ENCODE data around the gene CLDND2. TPM values are rescaled to one million over a fixed set of nuclear protein-coding genes. Genes with fewer than 3 reads are reported as not detected.

CLDND2 gene
- total and polyA plus RNA-seq, 4 donors, result 0.22 to 3.0 TPM; not detected in 2

DNA sequence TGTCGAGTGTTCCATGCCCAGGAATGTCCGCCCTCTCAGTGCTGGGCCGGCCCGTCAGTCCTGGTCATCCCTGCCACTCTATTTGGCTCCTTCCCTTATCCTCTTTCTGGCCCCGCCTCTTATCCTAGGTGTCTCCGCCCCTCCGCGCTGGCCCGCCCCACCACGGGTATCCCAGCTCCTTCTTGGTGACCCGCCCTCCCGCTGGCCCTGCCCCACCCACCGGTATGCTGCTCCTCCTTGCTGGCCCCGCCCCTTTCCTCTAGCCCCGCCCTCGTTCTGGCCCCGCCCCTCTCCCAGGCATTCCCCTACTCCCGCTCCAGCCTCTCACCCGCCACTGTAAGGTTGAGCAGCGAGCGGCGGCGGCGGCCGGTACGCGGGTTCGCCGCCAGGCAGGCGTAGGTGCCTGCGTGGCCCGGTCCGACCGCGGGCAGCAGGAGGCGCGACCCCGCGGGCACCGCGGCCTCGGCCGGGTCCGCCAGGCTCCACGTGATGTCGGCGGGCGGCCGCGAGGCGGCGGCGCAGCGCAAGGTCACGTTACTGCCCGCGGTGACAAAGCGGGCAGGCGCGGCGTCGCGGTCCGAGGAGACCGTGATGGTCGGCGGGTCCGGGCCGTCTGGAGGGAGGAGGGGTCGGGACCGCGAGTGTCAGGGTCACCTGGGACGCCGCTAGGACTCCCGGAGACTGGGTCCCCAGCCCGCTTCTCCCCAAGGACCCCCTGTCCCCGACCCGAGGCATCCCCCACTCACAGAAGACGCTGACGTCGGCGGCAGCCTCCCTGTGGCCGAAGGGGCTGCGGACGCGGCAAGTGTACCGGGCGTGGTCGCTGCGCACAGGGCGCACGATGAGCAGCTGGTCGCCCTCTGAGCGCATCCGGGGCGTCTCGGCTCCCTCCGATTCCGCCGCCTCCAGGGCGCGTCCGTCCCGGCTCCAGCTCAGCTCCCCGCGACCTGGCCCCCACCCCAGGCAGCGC, 28.8 kb downstream of the CLDND2 start:
- WGBS, result 4% methylated on average over 107 of the region's 107 CpGs
- no peak overlapping the region for H3K9ac ChIP-seq (ENCODE audit: low read depth in 1 of 2, low read length in 2 of 2)
- peaks cover 0 to 3% (median 0%) of the 10 kb centered on the region in 4 donors for H3K36me3 ChIP-seq (ENCODE audit: control insufficient read depth in 4 of 4, insufficient read depth in 3 of 4, low read depth in 1 of 4, low read length in 3 of 4)
- no peaks in the 10 kb centered on the region for H3K9me3 ChIP-seq (ENCODE audit: control insufficient read depth in 4 of 4, low read length in 3 of 4)
- TF ChIP-seq RXRA (IDR thresholded peaks at IDR 0.05) (peak in 1 of 2 donors; percentile 26), YY1 (IDR thresholded peaks at IDR 0.05) (peak; percentile 55), MAX (IDR thresholded peaks at IDR 0.05) (no peak), GABPA (IDR thresholded peaks at IDR 0.05 in 1 of 2, conservative IDR thresholded peaks at IDR 0.05 in 1 of 2) (no peak), REST (IDR thresholded peaks at IDR 0.05) (peak; percentile 65), SP1 (IDR thresholded peaks at IDR 0.05) (peak; percentile 69), FOXA2 (IDR thresholded peaks at IDR 0.05) (no peak), HNF4A (conservative IDR thresholded peaks at IDR 0.05) (peak in 1 of 2 donors; percentile 10), ZBTB33 (IDR thresholded peaks at IDR 0.05) (no peak), ATF3 (IDR thresholded peaks at IDR 0.05) (no peak), FOXA1 (IDR thresholded peaks at IDR 0.05) (no peak), JUND (IDR thresholded peaks at IDR 0.05) (no peak), RAD21 (IDR thresholded peaks at IDR 0.05) (peak in 1 of 2 donors; percentile 10), HNF4G (IDR thresholded peaks at IDR 0.05) (no peak), TAF1 (conservative IDR thresholded peaks at IDR 0.05) (no peak), NR2F2 (IDR thresholded peaks at IDR 0.05) (no peak), EGR1 (IDR thresholded peaks at IDR 0.05; ENCODE audit: low read depth in 2 of 2) (no peak)
- TF ChIP-seq, protein P1, sequence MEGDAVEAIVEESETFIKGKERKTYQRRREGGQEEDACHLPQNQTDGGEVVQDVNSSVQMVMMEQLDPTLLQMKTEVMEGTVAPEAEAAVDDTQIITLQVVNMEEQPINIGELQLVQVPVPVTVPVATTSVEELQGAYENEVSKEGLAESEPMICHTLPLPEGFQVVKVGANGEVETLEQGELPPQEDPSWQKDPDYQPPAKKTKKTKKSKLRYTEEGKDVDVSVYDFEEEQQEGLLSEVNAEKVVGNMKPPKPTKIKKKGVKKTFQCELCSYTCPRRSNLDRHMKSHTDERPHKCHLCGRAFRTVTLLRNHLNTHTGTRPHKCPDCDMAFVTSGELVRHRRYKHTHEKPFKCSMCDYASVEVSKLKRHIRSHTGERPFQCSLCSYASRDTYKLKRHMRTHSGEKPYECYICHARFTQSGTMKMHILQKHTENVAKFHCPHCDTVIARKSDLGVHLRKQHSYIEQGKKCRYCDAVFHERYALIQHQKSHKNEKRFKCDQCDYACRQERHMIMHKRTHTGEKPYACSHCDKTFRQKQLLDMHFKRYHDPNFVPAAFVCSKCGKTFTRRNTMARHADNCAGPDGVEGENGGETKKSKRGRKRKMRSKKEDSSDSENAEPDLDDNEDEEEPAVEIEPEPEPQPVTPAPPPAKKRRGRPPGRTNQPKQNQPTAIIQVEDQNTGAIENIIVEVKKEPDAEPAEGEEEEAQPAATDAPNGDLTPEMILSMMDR (IDR thresholded peaks at IDR 0.05; ENCODE audit: low read depth, low read length, missing input control), result peak; percentile 31
- DNase-seq (ENCODE audit: low spot score), result peak; percentile 100
- no peaks in the 10 kb centered on the region for H3K27me3 ChIP-seq (ENCODE audit: control insufficient read depth in 4 of 4, insufficient read depth in 4 of 4, low read length in 3 of 4)
- peak overlapping the region; percentile 20 to 52 for H3K27ac ChIP-seq (ENCODE audit: low read depth in 1 of 2, low read length in 2 of 2)
- peaks cover 7 to 17% (median 13%) of the 10 kb centered on the region in 4 donors for H3K4me1 ChIP-seq (ENCODE audit: control insufficient read depth in 4 of 4, insufficient read depth in 4 of 4, low read length in 3 of 4)
- peak overlapping the region in 2 of 3 donors; percentile 66 to 78 for H3K4me3 ChIP-seq (ENCODE audit: low read depth in 1 of 3, low read length in 3 of 3)
